AG04449 (cell line): ENCODE results near the gene PDLIM3.

ENCODE experiments used
- CTCF ChIA-PET: fragments of 350-600 bp; formaldehyde crosslinking; extraction: SDS; loops from one replicate; lab custom pipeline; 2021; ENCODE audit warnings: antibody characterized with exemption; lab: Yijun Ruan, JAX
- POLR2A ChIA-PET: fragments of 400-600, 350-600 bp; formaldehyde crosslinking; extraction: SDS; loops from one replicate; lab custom pipeline; 2020; ENCODE audit warnings: antibody characterized with exemption, inconsistent platforms; lab: Yijun Ruan, JAX
- DNase-seq: peaks from one replicate; pipeline ENCODE4 v3.0.0-alpha.2; 2010; ENCODE audit warnings: low read depth, low spot score
- H3K4me3 ChIP-seq: 2 replicates; pipeline ENCODE4 v1.5.1; 2011; ENCODE audit warnings: low read depth, mild to moderate bottlenecking, control low read depth, low read length
- CTCF ChIP-seq: IDR thresholded peaks from one replicate; pipeline ENCODE4 v1.5.1; 2011; ENCODE audit warnings: mild to moderate bottlenecking, moderate library complexity, low read length, control low read depth, inconsistent platforms; ENCODE audit not compliant: insufficient read depth; ENCODE audit errors: missing control alignments

PDLIM3 gene

GRCh38 chr4:185576962-185577950 is 41.9 kb upstream of the PDLIM3 start:
- CTCF ChIA-PET: interaction anchor here (1.7 to 3.4 kb wide), 2 partner anchors 18 to 21 kb away, joined by 7 to 25 read pairs; no protein-coding TSS in a partner anchor
- POLR2A ChIA-PET: no interaction called here
- no peak for TF ChIP-seq CTCF
- DNase-seq: no peak
- H3K4me3 ChIP-seq: no peak overlapping the region

GRCh38 chr4:185576314-185576961 is 41.1 kb upstream of the PDLIM3 start:
- H3K4me3 ChIP-seq: no peak overlapping the region
- ChIA-PET POLR2A (no interaction called here), CTCF (interaction anchor here (1.7 to 3.4 kb wide), 2 partner anchors 18 to 22 kb away, joined by 7 to 25 read pairs; no protein-coding TSS in a partner anchor)
- no peak for TF ChIP-seq CTCF
- DNase-seq: no peak

DNA sequence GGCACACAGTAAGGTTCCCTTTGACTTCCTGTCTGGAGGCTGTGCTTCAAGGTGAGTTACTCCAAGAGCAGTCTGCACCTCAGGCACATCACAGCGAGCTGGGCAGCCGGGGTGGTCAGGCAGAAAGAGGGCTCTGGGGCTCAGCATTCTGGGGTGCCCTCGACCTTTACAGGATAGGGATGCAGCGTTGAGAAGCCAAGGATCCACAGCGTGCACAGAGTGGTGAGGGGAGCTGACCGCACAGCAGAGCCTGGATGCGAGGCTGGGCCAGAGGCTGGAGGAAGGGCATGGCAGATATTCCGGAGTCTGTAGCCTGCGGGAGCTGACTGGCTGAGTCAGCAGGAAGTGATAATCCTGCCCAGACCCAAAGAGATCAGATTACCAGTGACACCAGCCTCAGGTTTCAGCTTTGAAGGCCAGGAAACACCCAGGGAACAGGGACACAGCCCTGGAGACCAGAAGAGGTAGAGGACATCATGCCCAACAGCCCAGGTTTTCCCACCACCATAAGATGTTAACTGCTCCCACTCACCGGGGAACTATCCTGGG is 38.4 kb upstream of the PDLIM3 start:
- CTCF ChIA-PET: interaction anchor here (0.9 to 1.5 kb wide), 3 partner anchors 9 to 24 kb away, joined by 3 to 7 read pairs (median 4); no protein-coding TSS in a partner anchor
- H3K4me3 ChIP-seq: no peak overlapping the region
- POLR2A ChIA-PET: interaction anchor here (0.7 kb wide), 1 partner anchor 106 kb away, joined by 3 read pairs; no protein-coding TSS in a partner anchor
- TF ChIP-seq CTCF: no peak
- DNase-seq: no peak

DNA sequence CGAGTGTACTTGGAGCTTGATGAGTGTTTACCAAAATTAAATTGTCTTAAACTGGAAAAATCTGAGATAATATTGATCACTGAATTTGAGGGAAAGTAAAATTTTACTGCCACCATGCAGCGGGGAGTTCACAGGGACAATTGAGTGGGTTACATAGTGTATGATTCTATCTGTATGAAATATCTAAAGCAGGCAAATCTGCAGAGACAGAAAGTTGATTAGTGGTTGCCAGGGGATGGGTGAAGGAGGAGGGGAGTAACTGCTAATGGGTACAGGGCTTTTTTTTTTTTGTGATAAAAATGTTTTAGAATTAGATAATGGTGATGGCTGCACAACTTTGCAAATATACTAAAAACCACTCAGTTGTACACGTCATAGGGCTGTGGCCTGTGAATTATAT is 35.4 kb upstream of the PDLIM3 start:
- CTCF ChIA-PET: interaction anchor here (1.1 kb wide), 1 partner anchor 27 kb away, joined by 3 read pairs; no protein-coding TSS in a partner anchor

More for the DNA sequence above, 35.4 kb upstream of the PDLIM3 start:
- POLR2A ChIA-PET: no interaction called here
- no peak for TF ChIP-seq CTCF
- no peak for DNase-seq
- no peak overlapping the region for H3K4me3 ChIP-seq
